ENCODE data around the gene CCNY. TPM values are rescaled to one million over a fixed set of nuclear protein-coding genes. Genes with fewer than 3 reads are reported as not detected.

CCNY gene
- total and polyA plus RNA-seq, 9 donors = 28.3 to 87.0 (median 60.9) TPM

DNA sequence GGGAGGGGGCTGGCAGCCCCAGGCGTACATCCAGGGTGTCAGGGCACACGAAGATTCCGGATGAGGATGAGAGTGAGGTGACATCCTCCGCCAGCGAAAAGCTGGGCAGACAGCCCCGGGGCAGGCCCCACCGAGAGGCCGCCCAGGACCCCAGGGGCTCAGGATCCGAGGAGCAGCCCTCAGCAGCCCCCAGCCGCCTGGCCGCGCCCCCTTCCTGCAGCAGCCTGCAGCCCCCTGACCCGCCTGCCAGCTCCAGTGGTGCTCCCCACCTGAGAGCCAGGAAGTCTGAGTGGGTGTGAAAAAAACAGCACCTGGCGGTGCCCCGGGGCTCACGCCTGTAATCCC is 272.0 kb downstream of the CCNY start:
- intact Hi-C loops (cut with DNase I) = no loop called here
- Histone ChIP-seq H3K9me3 (peaks cover 0 to 4% of the 10 kb centered on the region in 2 donors), H3K27me3 (no peaks in the 10 kb centered on the region), H3K27ac (no peak overlapping the region), H3K4me1 (ENCODE audit: insufficient read depth) (no peaks in the 10 kb centered on the region), H3K4me3 (no peak overlapping the region), H3K36me3 (no peaks in the 10 kb centered on the region)
- TF ChIP-seq EP300 (IDR thresholded peaks at IDR 0.05) (no peak), POLR2A (IDR thresholded peaks at IDR 0.05) (no peak)
- TF ChIP-seq, protein P1, sequence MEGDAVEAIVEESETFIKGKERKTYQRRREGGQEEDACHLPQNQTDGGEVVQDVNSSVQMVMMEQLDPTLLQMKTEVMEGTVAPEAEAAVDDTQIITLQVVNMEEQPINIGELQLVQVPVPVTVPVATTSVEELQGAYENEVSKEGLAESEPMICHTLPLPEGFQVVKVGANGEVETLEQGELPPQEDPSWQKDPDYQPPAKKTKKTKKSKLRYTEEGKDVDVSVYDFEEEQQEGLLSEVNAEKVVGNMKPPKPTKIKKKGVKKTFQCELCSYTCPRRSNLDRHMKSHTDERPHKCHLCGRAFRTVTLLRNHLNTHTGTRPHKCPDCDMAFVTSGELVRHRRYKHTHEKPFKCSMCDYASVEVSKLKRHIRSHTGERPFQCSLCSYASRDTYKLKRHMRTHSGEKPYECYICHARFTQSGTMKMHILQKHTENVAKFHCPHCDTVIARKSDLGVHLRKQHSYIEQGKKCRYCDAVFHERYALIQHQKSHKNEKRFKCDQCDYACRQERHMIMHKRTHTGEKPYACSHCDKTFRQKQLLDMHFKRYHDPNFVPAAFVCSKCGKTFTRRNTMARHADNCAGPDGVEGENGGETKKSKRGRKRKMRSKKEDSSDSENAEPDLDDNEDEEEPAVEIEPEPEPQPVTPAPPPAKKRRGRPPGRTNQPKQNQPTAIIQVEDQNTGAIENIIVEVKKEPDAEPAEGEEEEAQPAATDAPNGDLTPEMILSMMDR (IDR thresholded peaks at IDR 0.05) = no peak
- 71 to 88% (median 75%) methylated on average over 8 to 16 of the region's 16 CpGs for WGBS, 3 donors
- no peak for DNase-seq

DNA sequence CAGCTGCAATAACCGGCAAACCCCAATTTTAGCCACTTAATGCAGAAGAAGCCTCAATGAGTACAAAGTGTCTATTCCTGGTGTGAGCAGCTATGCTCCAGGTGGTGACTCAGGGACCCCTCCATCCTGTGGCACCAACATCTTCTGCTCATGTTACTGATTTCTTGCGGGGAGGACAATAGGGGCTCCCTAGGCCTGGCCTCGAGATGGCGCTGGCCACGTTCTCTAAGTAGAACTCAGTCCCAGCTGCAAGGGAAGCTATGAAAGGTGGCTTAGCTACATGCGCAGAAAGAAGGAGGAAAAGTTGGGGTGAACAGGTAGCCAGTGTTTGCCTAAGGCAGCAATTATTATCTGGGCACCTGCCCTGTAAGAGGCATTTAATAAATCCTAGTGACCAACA is 275.4 kb downstream of the CCNY start:
- no peaks in the 10 kb centered on the region for H3K4me1 ChIP-seq (ENCODE audit: insufficient read depth)
- WGBS, 3 donors = 76 to 87% (median 81%) methylated on average over 6 of the region's 6 CpGs
- no peaks in the 10 kb centered on the region for H3K27me3 ChIP-seq
- no peak for TF ChIP-seq POLR2A (IDR thresholded peaks at IDR 0.05)
- TF ChIP-seq, protein P1 (IDR thresholded peaks at IDR 0.05) = no peak
- no peak for TF ChIP-seq EP300 (IDR thresholded peaks at IDR 0.05)
- intact Hi-C loops (cut with DNase I) = no loop called here
- H3K27ac ChIP-seq = no peak overlapping the region
- no peak for DNase-seq
- peaks cover 0 to 4% of the 10 kb centered on the region in 2 donors for H3K9me3 ChIP-seq
- no peak overlapping the region for H3K4me3 ChIP-seq
- H3K36me3 ChIP-seq = no peaks in the 10 kb centered on the region

DNA sequence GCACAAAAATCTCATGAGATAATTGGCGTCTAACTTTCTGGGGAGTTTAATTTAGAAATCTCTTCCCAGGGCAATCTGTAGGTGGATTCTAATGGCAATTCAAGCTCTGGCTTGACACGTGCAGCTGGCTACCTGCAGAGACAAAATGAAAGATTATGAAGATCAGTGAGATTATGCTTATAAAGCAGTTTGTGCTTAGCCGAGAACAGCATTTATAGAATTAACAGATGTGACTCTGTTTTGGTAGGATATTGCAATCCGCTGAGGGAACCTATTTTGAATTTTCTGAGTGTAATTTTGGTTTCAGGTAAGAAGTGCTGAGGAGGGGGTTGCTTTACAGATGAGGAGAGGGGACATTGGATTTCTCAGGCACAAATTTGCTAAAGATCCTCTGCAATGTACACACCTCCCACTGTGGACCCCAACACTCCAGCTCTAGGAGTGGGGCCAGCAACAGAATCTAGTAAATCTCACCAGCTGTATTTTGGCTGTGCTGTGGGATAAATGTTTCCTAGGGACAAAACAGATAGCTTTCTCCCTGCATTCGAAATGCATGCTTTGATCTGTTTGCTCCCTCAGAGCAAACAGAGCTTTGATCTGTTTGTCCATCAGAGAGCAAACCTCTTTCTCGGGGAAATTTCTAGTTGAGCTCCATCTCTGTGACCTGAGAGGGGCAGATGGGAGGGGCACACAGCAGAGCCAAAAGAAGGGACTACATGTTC is 276.2 kb downstream of the CCNY start:
- TF ChIP-seq, protein P1 (IDR thresholded peaks at IDR 0.05) = no peak
- no peak for TF ChIP-seq EP300 (IDR thresholded peaks at IDR 0.05)
- TF ChIP-seq POLR2A (IDR thresholded peaks at IDR 0.05) = no peak
- no peak for DNase-seq
- H3K27ac ChIP-seq = no peak overlapping the region
- H3K27me3 ChIP-seq = no peaks in the 10 kb centered on the region
- H3K4me1 ChIP-seq (ENCODE audit: insufficient read depth) = no peaks in the 10 kb centered on the region
- H3K4me3 ChIP-seq = no peak overlapping the region
- H3K36me3 ChIP-seq = no peaks in the 10 kb centered on the region
- intact Hi-C loops (cut with DNase I) = no loop called here
- peaks cover 0 to 4% of the 10 kb centered on the region in 2 donors for H3K9me3 ChIP-seq
- WGBS, 3 donors = 32 to 47% (median 35%) methylated on average over 6 of the region's 6 CpGs

DNA sequence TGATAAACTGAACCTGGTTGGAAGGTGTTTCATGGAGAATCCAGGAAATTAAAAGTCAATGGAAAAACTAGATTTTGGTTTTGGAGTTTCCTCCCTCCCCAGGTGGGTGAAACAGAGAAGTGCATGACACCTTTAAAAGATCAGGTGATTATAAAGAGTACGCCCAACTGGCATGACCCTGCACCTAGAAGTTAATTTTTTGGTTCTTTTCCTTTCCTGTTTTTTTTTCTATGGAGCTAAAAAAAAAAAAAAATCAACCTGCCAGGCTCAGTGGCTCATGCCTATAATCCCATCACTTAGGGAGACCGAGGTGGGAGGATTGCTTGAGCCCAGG is 276.8 kb downstream of the CCNY start:
- H3K27me3 ChIP-seq = no peaks in the 10 kb centered on the region

More for the DNA sequence above, 276.8 kb downstream of the CCNY start:
- no peak for DNase-seq
- TF ChIP-seq POLR2A (IDR thresholded peaks at IDR 0.05) (no peak), EP300 (IDR thresholded peaks at IDR 0.05) (no peak)
- TF ChIP-seq, protein P1 (IDR thresholded peaks at IDR 0.05) = no peak
- Histone ChIP-seq H3K4me1 (ENCODE audit: insufficient read depth) (no peaks in the 10 kb centered on the region), H3K4me3 (no peak overlapping the region), H3K9me3 (peaks cover 0 to 4% of the 10 kb centered on the region in 2 donors), H3K36me3 (no peaks in the 10 kb centered on the region), H3K27ac (no peak overlapping the region)
- intact Hi-C loops (cut with DNase I) = no loop called here
- WGBS, 3 donors = 63 to 83% (median 76%) methylated on average over 2 of the region's 2 CpGs
